Stomach (tissue), 4 donors: ENCODE data around the gene RERE.

Experiments used
- POLR2A ChIP-seq, 4 donors: fragments of 450-650 bp; IDR thresholded peaks; one replicate each; pipeline ENCODE4 v1.6.1; 2016; ENCODE audit warnings: antibody characterized with exemption in 4 of 4, control low read depth in 2 of 4, mild to moderate bottlenecking in 1 of 4, moderate library complexity in 1 of 4
- TF ChIP-seq, protein P1 (sequence below), 7 experiments: fragments of 450-650 bp in 4 of 7; fragments of 200-600 bp in 3 of 7; sonication (generic) in 3 of 7; IDR thresholded peaks; one replicate each; pipeline ENCODE4 v1.5.1; 2016 to 2019; ENCODE audit warnings: antibody characterized with exemption in 7 of 7, control low read depth in 2 of 7, mild to moderate bottlenecking in 1 of 7

DNA sequence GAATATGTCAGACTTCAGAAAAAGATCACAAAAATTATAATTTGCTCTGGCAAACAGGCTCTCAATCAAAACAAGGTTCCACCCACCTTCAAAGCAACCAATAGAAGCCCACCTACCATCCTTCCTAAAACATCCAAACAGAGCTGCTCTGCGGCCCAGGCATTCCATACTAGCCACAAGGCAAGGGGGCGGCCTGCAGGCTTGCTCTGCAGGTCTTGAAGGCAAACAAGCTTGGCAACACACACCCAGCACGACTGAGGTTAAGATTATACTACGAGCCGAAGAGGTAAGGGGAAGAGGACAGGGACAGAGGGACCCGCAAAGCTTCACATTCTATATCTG, 292.3 kb downstream of the RERE start:
- TF ChIP-seq, protein P1, sequence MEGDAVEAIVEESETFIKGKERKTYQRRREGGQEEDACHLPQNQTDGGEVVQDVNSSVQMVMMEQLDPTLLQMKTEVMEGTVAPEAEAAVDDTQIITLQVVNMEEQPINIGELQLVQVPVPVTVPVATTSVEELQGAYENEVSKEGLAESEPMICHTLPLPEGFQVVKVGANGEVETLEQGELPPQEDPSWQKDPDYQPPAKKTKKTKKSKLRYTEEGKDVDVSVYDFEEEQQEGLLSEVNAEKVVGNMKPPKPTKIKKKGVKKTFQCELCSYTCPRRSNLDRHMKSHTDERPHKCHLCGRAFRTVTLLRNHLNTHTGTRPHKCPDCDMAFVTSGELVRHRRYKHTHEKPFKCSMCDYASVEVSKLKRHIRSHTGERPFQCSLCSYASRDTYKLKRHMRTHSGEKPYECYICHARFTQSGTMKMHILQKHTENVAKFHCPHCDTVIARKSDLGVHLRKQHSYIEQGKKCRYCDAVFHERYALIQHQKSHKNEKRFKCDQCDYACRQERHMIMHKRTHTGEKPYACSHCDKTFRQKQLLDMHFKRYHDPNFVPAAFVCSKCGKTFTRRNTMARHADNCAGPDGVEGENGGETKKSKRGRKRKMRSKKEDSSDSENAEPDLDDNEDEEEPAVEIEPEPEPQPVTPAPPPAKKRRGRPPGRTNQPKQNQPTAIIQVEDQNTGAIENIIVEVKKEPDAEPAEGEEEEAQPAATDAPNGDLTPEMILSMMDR (IDR thresholded peaks at IDR 0.05) = no peak
- no peak for TF ChIP-seq POLR2A (IDR thresholded peaks at IDR 0.05)
